ENCODE data around the gene BTBD9. TPM values are rescaled to one million over a fixed set of nuclear protein-coding genes. Genes with fewer than 3 reads are reported as not detected.
A peak's percentile ranks its signal among the peaks of the same experiment; 100 is the strongest.
"Not testable (repeated sequence)": the region's sequence is repeated elsewhere in the genome, so short reads cannot be mapped to it uniquely, and the experiment has no call there.

BTBD9 gene
- total and polyA plus RNA-seq, 4 experiments from 2014 or later, result 5.2 to 40.4 (median 32.3) TPM

- Mint-ChIP-seq H3K9me3 (no peaks in the 10 kb centered on the region), H3K4me3 (no peak overlapping the region), H3K4me1 (peaks cover 37 to 75% (median 55%) of the 10 kb centered on the region in 4 donors), H3K36me3 (peaks cover 3 to 5% of the 10 kb centered on the region in 2 donors), H3K27ac (peak overlapping the region in 4 of 7 donors; percentile 1 to 73 (median 12)), H3K27me3 (no peaks in the 10 kb centered on the region)
- H3K4me3 ChIP-seq (ENCODE audit: low read length in 2 of 2), result no peak overlapping the region
- intact Hi-C loops (cut with micrococcal nuclease), result loop anchor here (10.0 kb wide), 1 partner anchor 479 kb away; the partner anchor contains the start of gene SAYSD1
- H3K9me3 ChIP-seq (ENCODE audit: control insufficient read depth in 1 of 2, low read length in 2 of 2), result no peaks in the 10 kb centered on the region
- ChIA-PET POLR2A (ENCODE audit: partially characterized antibody) (no interaction called here), CTCF (ENCODE audit: partially characterized antibody) (no interaction called here)
- H3K4me1 ChIP-seq (ENCODE audit: insufficient read depth, low read length), result peaks cover 45% of the 10 kb centered on the region
- H3K36me3 ChIP-seq (ENCODE audit: insufficient read depth, low read length), result no peaks in the 10 kb centered on the region
- DNase-seq, result no peak
- H3K27ac ChIP-seq (ENCODE audit: low read depth, low read length), result no peak overlapping the region
- no peaks in the 10 kb centered on the region for H3K27me3 ChIP-seq (ENCODE audit: insufficient read depth, low read length)
Measured at GRCh38 chr6:38636027-38636426, 3.7 kb downstream of the BTBD9 start.

DNA sequence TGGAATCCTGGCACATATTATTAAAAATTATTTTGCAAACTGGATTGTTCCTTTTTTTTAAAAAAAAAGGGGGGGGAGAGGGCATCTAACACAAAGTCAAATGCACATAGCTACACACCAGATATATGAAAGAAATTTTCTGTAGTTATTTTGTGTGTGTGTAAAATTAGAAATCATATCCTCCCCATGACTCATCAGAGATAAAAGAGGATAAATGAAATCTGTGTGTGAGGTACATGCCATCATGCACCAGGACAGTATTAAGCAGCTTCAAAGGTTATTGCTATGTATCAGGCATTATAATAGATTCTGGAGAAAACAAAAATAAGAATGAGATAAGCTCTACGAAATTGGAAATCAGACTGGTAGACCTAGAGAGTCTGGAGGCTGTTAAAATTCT, 5.2 kb downstream of the BTBD9 start:
- no peaks in the 10 kb centered on the region for H3K36me3 ChIP-seq (ENCODE audit: insufficient read depth, low read length)
- no peaks in the 10 kb centered on the region for H3K27me3 ChIP-seq (ENCODE audit: insufficient read depth, low read length)
- ChIA-PET POLR2A (ENCODE audit: partially characterized antibody) (interaction anchor here (1.0 kb wide), 1 partner anchor 10 kb away, joined by 8 read pairs; no protein-coding TSS in a partner anchor), CTCF (ENCODE audit: partially characterized antibody) (interaction anchor here (0.6 kb wide), 1 partner anchor 24 kb away, joined by 3 read pairs; no protein-coding TSS in a partner anchor)
- Mint-ChIP-seq H3K4me3 (no peak overlapping the region), H3K9me3 (no peaks in the 10 kb centered on the region), H3K4me1 (peaks cover 33 to 65% (median 47%) of the 10 kb centered on the region in 4 donors), H3K36me3 (peaks cover 3 to 5% of the 10 kb centered on the region in 2 donors), H3K27ac (peak overlapping the region in 3 of 7 donors; percentile 12 to 16 (median 15)), H3K27me3 (no peaks in the 10 kb centered on the region)
- intact Hi-C loops (cut with micrococcal nuclease), result loop anchor here (10.0 kb wide), 1 partner anchor 480 kb away; the partner anchor contains the start of gene SAYSD1
- no peak for DNase-seq
- H3K9me3 ChIP-seq (ENCODE audit: control insufficient read depth in 1 of 2, low read length in 2 of 2), result no peaks in the 10 kb centered on the region
- peaks cover 37% of the 10 kb centered on the region for H3K4me1 ChIP-seq (ENCODE audit: insufficient read depth, low read length)
- no peak overlapping the region for H3K4me3 ChIP-seq (ENCODE audit: low read length in 2 of 2)
- no peak overlapping the region for H3K27ac ChIP-seq (ENCODE audit: low read depth, low read length)

- Mint-ChIP-seq H3K27me3 (no peaks in the 10 kb centered on the region), H3K36me3 (peaks cover 0 to 5% of the 10 kb centered on the region in 2 donors), H3K9me3 (peaks cover 0 to 1% (median 0%) of the 10 kb centered on the region in 8 donors), H3K27ac (no peak overlapping the region), H3K4me3 (no peak overlapping the region), H3K4me1 (peaks cover 30 to 62% (median 37%) of the 10 kb centered on the region in 4 donors)
- no peaks in the 10 kb centered on the region for H3K36me3 ChIP-seq (ENCODE audit: insufficient read depth, low read length)
- H3K27ac ChIP-seq (ENCODE audit: low read depth, low read length), result no peak overlapping the region
- CTCF ChIA-PET (ENCODE audit: partially characterized antibody), result no interaction called here
- no peak for DNase-seq
- peaks cover 21% of the 10 kb centered on the region for H3K4me1 ChIP-seq (ENCODE audit: insufficient read depth, low read length)
- H3K9me3 ChIP-seq (ENCODE audit: control insufficient read depth in 1 of 2, low read length in 2 of 2), result no peaks in the 10 kb centered on the region
- POLR2A ChIA-PET (ENCODE audit: partially characterized antibody), result no interaction called here
- intact Hi-C loops (cut with micrococcal nuclease), result loop anchor here (10.0 kb wide), 1 partner anchor 482 kb away; the partner anchor contains the start of gene SAYSD1
- no peak overlapping the region for H3K4me3 ChIP-seq (ENCODE audit: low read length in 2 of 2)
- H3K27me3 ChIP-seq (ENCODE audit: insufficient read depth, low read length), result no peaks in the 10 kb centered on the region
Measured at GRCh38 chr6:38632490-38632889, 7.2 kb downstream of the BTBD9 start.

DNA sequence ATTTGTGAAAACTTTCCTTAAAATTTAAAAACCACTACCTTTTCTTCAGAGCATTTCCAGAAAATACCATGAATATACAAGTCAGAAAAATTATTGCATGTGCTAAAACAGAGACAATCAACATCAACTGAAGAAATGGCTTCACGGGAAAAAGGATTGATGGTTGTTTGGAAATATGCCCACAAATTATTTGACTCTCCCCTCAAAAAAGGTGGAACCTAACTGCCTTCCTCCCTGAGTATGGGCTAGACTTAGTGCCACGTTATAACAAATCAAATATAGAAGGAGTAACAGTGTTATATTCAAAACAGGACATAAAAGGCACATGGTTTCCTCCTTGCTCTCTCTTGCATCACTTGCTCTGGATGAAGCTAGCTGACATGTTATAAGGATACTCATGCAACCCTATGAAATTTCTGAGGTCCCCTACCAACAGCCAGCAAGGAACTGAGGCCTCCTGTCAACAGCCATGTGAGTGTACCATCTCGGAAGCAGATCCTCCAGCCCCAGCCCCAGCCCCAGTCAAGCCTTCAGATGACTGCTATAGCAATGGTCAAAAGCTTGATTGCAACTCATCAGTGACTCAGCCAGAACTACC, 8.4 kb downstream of the BTBD9 start:
- Histone ChIP-seq H3K27ac (ENCODE audit: low read depth, low read length) (no peak overlapping the region), H3K36me3 (ENCODE audit: insufficient read depth, low read length) (no peaks in the 10 kb centered on the region), H3K9me3 (ENCODE audit: control insufficient read depth in 1 of 2, low read length in 2 of 2) (no peaks in the 10 kb centered on the region), H3K4me1 (ENCODE audit: insufficient read depth, low read length) (peaks cover 10% of the 10 kb centered on the region), H3K4me3 (ENCODE audit: low read length in 2 of 2) (no peak overlapping the region), H3K27me3 (ENCODE audit: insufficient read depth, low read length) (no peaks in the 10 kb centered on the region)
- H3K4me1 Mint-ChIP-seq, result peaks cover 23 to 52% (median 27%) of the 10 kb centered on the region in 4 donors
- H3K9me3 Mint-ChIP-seq, result peaks cover 0 to 1% (median 0%) of the 10 kb centered on the region in 8 donors
- no peak for DNase-seq
- POLR2A ChIA-PET (ENCODE audit: partially characterized antibody), result interaction anchor here (1.6 kb wide), 1 partner anchor 8 kb away, joined by 4 read pairs; the partner anchor contains the start of gene BTBD9
- H3K36me3 Mint-ChIP-seq, result peaks cover 0 to 5% of the 10 kb centered on the region in 2 donors
- CTCF ChIA-PET (ENCODE audit: partially characterized antibody), result no interaction called here
- peak overlapping the region in 1 of 7 donors; percentile 3 for H3K27ac Mint-ChIP-seq
- intact Hi-C loops (cut with micrococcal nuclease), result loop anchor here (10.0 kb wide), 1 partner anchor 484 kb away; the partner anchor contains the start of gene SAYSD1
- H3K27me3 Mint-ChIP-seq, result no peaks in the 10 kb centered on the region
- no peak overlapping the region for H3K4me3 Mint-ChIP-seq

- H3K4me1 Mint-ChIP-seq, result peaks cover 22 to 36% (median 25%) of the 10 kb centered on the region in 4 donors
- peaks cover 0 to 1% (median 0%) of the 10 kb centered on the region in 8 donors for H3K9me3 Mint-ChIP-seq
- H3K4me3 ChIP-seq (ENCODE audit: low read length in 2 of 2), result no peak overlapping the region
- no peaks in the 10 kb centered on the region for H3K9me3 ChIP-seq (ENCODE audit: control insufficient read depth in 1 of 2, low read length in 2 of 2)
- no peak overlapping the region for H3K4me3 Mint-ChIP-seq
- H3K36me3 ChIP-seq (ENCODE audit: insufficient read depth, low read length), result no peaks in the 10 kb centered on the region
- no peak for DNase-seq
- H3K27me3 Mint-ChIP-seq, result no peaks in the 10 kb centered on the region
- CTCF ChIA-PET (ENCODE audit: partially characterized antibody), result interaction anchor here (0.9 kb wide), 1 partner anchor 12 kb away, joined by 3 read pairs; no protein-coding TSS in a partner anchor
- intact Hi-C loops (cut with micrococcal nuclease), result no loop called here
- H3K27me3 ChIP-seq (ENCODE audit: insufficient read depth, low read length), result no peaks in the 10 kb centered on the region
- no peak overlapping the region for H3K27ac Mint-ChIP-seq
- POLR2A ChIA-PET (ENCODE audit: partially characterized antibody), result interaction anchor here (1.0 to 1.3 kb wide), 2 partner anchors 9 to 14 kb away, joined by 4 to 8 read pairs; no protein-coding TSS in a partner anchor
- no peaks in the 10 kb centered on the region for H3K4me1 ChIP-seq (ENCODE audit: insufficient read depth, low read length)
- H3K27ac ChIP-seq (ENCODE audit: low read depth, low read length), result no peak overlapping the region
- H3K36me3 Mint-ChIP-seq, result peaks cover 0 to 4% of the 10 kb centered on the region in 2 donors
Measured at GRCh38 chr6:38625217-38625616, 14.5 kb downstream of the BTBD9 start.

DNA sequence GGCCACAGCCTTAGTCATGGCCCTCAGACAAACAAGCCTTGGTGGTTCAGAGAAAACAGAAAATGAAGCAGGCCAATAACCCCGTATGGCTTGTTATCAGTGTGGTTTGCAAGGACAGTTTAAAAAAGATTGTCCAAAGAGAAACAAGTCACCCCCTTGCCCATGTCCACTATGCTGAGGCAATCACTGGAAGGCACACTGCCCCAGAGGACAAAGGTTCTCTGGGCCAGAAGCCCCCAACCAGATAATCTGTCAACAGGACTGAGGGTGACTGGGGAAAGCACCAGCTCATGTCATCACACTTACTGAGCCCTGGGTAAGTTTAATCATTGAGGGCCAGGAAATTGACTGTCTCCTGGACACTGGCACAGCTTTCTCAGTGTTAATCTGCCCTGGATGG, 20.4 kb downstream of the BTBD9 start:
- peaks cover 14 to 34% (median 16%) of the 10 kb centered on the region in 4 donors for H3K4me1 Mint-ChIP-seq
- H3K4me3 Mint-ChIP-seq; H3K27ac Mint-ChIP-seq; H3K4me3 ChIP-seq (ENCODE audit: low read length in 2 of 2); H3K27me3 ChIP-seq (ENCODE audit: insufficient read depth, low read length); H3K9me3 Mint-ChIP-seq; H3K9me3 ChIP-seq (ENCODE audit: control insufficient read depth in 1 of 2, low read length in 2 of 2); POLR2A ChIA-PET (ENCODE audit: partially characterized antibody); CTCF ChIA-PET (ENCODE audit: partially characterized antibody); DNase-seq; H3K4me1 ChIP-seq (ENCODE audit: insufficient read depth, low read length); intact Hi-C loops (cut with micrococcal nuclease); H3K36me3 Mint-ChIP-seq; H3K27ac ChIP-seq (ENCODE audit: low read depth, low read length); H3K27me3 Mint-ChIP-seq; H3K36me3 ChIP-seq (ENCODE audit: insufficient read depth, low read length): not testable (repeated sequence)

- POLR2A ChIA-PET (ENCODE audit: partially characterized antibody); H3K27me3 Mint-ChIP-seq; H3K36me3 Mint-ChIP-seq; H3K9me3 ChIP-seq (ENCODE audit: control insufficient read depth in 1 of 2, low read length in 2 of 2); DNase-seq; intact Hi-C loops (cut with micrococcal nuclease); H3K4me1 ChIP-seq (ENCODE audit: insufficient read depth, low read length); H3K4me3 Mint-ChIP-seq; H3K9me3 Mint-ChIP-seq; H3K36me3 ChIP-seq (ENCODE audit: insufficient read depth, low read length); H3K27me3 ChIP-seq (ENCODE audit: insufficient read depth, low read length); CTCF ChIA-PET (ENCODE audit: partially characterized antibody); H3K4me3 ChIP-seq (ENCODE audit: low read length in 2 of 2); H3K27ac ChIP-seq (ENCODE audit: low read depth, low read length): not testable (repeated sequence)
- Mint-ChIP-seq H3K27ac (peak overlapping the region in 1 of 7 donors; percentile 9), H3K4me1 (peaks cover 14 to 33% (median 16%) of the 10 kb centered on the region in 4 donors)
Measured at GRCh38 chr6:38618301-38618700, 21.4 kb downstream of the BTBD9 start.

Measured in CD4-positive, alpha-beta memory T cell (primary cell).